ENCODE data around the gene DTNB. TPM values are rescaled to one million over a fixed set of nuclear protein-coding genes. Genes with fewer than 3 reads are reported as not detected.

DTNB gene
- total RNA-seq, 1 experiment from 2014 or later: 26.3 TPM

- DNase-seq (ENCODE audit: unreplicated experiment): no peak
- no peak for TF ChIP-seq CTCF (IDR thresholded peaks at IDR 0.05; ENCODE audit: unreplicated experiment)
- Mint-ChIP-seq H3K9me3 (ENCODE audit: unreplicated experiment) (no peaks in the 10 kb centered on the region), H3K36me3 (ENCODE audit: insufficient read depth, unreplicated experiment) (peaks cover 27% of the 10 kb centered on the region), H3K27ac (ENCODE audit: low read depth, unreplicated experiment) (no peak overlapping the region), H3K27me3 (ENCODE audit: insufficient read depth, unreplicated experiment) (no peaks in the 10 kb centered on the region), H3K4me3 (ENCODE audit: unreplicated experiment) (no peak overlapping the region), H3K4me1 (ENCODE audit: insufficient read depth, unreplicated experiment) (no peaks in the 10 kb centered on the region)
- ChIA-PET CTCF (no interaction called here), POLR2A (no interaction called here)
- intact Hi-C loops (cut with micrococcal nuclease): no loop called here
- no TSS peak for BruUV-seq (replicated peaks)
Measured at GRCh38 chr2:25419678-25420242, 253.6 kb downstream of the DTNB start.

GRCh38 chr2:25418944-25419677 lies 254.3 kb downstream of the DTNB start:
- no peak for TF ChIP-seq CTCF (IDR thresholded peaks at IDR 0.05; ENCODE audit: unreplicated experiment)
- BruUV-seq (replicated peaks): no TSS peak
- peaks cover 27% of the 10 kb centered on the region for H3K36me3 Mint-ChIP-seq (ENCODE audit: insufficient read depth, unreplicated experiment)
- ChIA-PET CTCF (no interaction called here), POLR2A (no interaction called here)
- H3K4me3 Mint-ChIP-seq (ENCODE audit: unreplicated experiment): no peak overlapping the region
- H3K27ac Mint-ChIP-seq (ENCODE audit: low read depth, unreplicated experiment): no peak overlapping the region
- no peaks in the 10 kb centered on the region for H3K4me1 Mint-ChIP-seq (ENCODE audit: insufficient read depth, unreplicated experiment)
- no peak for DNase-seq (ENCODE audit: unreplicated experiment)
- intact Hi-C loops (cut with micrococcal nuclease): no loop called here
- no peaks in the 10 kb centered on the region for H3K27me3 Mint-ChIP-seq (ENCODE audit: insufficient read depth, unreplicated experiment)
- no peaks in the 10 kb centered on the region for H3K9me3 Mint-ChIP-seq (ENCODE audit: unreplicated experiment)

- no peak overlapping the region for H3K4me3 Mint-ChIP-seq (ENCODE audit: unreplicated experiment)
- no TSS peak for BruUV-seq (replicated peaks)
- no peak for TF ChIP-seq CTCF (IDR thresholded peaks at IDR 0.05; ENCODE audit: unreplicated experiment)
- H3K36me3 Mint-ChIP-seq (ENCODE audit: insufficient read depth, unreplicated experiment): peaks cover 27% of the 10 kb centered on the region
- no peaks in the 10 kb centered on the region for H3K9me3 Mint-ChIP-seq (ENCODE audit: unreplicated experiment)
- no peak for DNase-seq (ENCODE audit: unreplicated experiment)
- no peak overlapping the region for H3K27ac Mint-ChIP-seq (ENCODE audit: low read depth, unreplicated experiment)
- no peaks in the 10 kb centered on the region for H3K4me1 Mint-ChIP-seq (ENCODE audit: insufficient read depth, unreplicated experiment)
- POLR2A ChIA-PET: no interaction called here
- intact Hi-C loops (cut with micrococcal nuclease): no loop called here
- CTCF ChIA-PET: interaction anchor here (0.5 to 0.6 kb wide), 3 partner anchors 29 to 1664 kb away, joined by 3 read pairs; no protein-coding TSS in a partner anchor
- no peaks in the 10 kb centered on the region for H3K27me3 Mint-ChIP-seq (ENCODE audit: insufficient read depth, unreplicated experiment)
Measured at GRCh38 chr2:25417715-25418369, 255.5 kb downstream of the DTNB start.

GRCh38 chr2:25416674-25417073 lies 256.7 kb downstream of the DTNB start:
- CTCF ChIA-PET: interaction anchor here (0.6 kb wide), 1 partner anchor 51 kb away, joined by 4 read pairs; no protein-coding TSS in a partner anchor
- no peak overlapping the region for H3K4me3 Mint-ChIP-seq (ENCODE audit: unreplicated experiment)
- BruUV-seq (replicated peaks): no TSS peak
- POLR2A ChIA-PET: no interaction called here
- H3K4me1 Mint-ChIP-seq (ENCODE audit: insufficient read depth, unreplicated experiment): no peaks in the 10 kb centered on the region
- no peaks in the 10 kb centered on the region for H3K9me3 Mint-ChIP-seq (ENCODE audit: unreplicated experiment)
- no peaks in the 10 kb centered on the region for H3K27me3 Mint-ChIP-seq (ENCODE audit: insufficient read depth, unreplicated experiment)
- H3K36me3 Mint-ChIP-seq (ENCODE audit: insufficient read depth, unreplicated experiment): peaks cover 27% of the 10 kb centered on the region
- intact Hi-C loops (cut with micrococcal nuclease): no loop called here
- H3K27ac Mint-ChIP-seq (ENCODE audit: low read depth, unreplicated experiment): no peak overlapping the region
- no peak for TF ChIP-seq CTCF (IDR thresholded peaks at IDR 0.05; ENCODE audit: unreplicated experiment)
- DNase-seq (ENCODE audit: unreplicated experiment): no peak
